ENCODE results near the gene CHCHD1.
"Not testable (repeated sequence)": the region's sequence is repeated elsewhere in the genome, so short reads cannot be mapped to it uniquely, and the experiment has no call there.

Gene CHCHD1

DNA sequence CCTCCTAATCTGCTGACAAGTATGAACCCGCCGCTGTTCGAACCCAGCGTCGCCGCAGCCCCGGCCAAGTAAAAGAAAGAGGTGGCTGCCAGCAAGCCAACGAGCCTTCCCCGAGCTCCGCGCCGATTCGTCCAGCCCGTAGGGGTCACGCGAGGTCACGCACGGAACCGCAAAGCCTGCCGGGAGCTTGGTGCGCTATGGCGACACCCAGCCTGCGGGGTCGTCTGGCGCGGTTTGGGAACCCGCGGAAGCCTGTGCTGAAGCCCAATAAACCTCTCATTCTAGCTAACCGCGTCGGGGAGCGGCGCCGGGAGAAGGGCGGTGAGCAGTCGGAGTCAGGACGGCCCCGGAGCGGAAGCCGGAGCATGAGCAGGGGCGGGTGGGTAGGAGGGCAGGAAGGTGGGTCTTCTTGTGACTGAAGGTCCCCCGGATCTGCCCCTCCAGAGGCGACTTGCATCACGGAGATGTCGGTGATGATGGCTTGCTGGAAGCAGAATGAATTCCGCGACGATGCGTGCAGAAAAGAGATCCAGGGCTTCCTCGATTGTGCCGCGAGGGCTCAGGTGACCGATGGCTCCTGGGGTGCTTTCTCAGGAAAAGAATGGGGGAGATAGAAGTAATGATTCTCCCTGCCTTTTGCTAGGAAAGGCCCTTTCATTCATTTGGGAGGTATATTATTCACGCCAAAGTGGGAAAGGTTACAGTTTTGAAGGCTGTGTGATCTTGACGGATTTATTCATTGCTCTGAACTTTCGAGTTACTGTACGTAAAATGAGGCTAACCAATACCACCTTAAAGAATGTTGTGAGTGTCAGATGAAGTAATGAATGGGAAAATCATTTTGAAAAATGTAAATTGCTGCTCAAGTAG is at the start of gene CHCHD1:
CHCHD1 (plus strand) TSS at position 170 of the 870 bp plus-strand sequence; CDS start at position 198, 28 bp downstream.
- H3K4me3 ChIP-seq (ENCODE audit: low read depth, low read length) = peak within 1 kb of the TSS; percentile 93

DNA sequence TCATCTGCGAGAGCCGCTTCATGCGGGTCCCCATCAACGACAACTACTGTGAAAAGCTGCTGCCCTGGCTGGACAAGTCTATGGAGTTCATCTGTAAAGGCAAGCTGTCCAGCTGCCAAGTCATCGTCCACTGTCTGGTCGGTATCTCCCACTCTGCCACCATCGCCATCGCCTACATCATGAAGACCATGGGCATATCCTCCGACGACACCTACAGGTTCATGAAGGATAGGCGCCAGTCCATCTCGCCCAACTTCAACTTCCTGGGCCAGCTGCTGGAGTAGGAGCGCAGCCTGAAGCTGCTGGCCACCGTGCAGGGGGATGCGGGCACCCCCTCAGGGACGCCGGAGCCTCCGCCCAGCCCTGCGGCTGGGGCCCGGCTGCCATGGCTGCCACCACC is 49.4 kb upstream of the CHCHD1 start:
- no peak overlapping the region for H3K4me3 ChIP-seq (ENCODE audit: low read depth, low read length)

DNA sequence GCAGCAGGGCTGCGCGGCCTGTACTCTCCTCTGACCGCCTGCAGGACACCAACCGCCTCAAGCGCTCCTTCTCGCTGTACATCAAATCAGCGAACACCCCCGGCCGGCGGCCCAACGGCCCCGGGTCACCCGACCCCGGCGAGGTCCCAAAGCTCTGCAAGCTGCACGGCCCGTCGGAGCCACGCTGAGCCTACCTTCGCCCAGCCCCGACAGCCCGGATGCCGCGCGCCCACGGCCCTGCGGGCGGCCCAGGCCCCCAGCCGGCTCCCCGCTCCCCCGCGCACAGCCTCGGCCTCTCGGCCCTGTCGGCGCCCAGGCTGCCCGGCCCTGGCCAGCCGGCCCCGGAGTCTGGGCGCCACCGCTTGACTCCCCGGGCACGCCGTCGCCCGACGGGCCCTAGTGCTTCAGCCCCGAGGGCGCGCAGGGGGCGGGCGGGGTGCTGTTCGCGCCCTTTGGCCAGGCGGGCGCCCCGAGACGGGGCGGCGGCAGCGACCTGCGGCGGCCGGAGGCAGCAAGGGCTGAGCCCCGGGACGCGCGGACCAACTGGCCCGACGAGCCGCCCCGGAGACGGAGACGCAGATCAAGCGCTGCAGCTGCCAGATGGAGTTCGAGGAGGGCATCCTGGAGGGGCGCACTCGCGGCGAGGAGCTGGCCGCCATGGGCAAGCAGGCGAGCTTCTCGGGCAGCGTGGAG is 48.8 kb upstream of the CHCHD1 start:
- H3K4me3 ChIP-seq (ENCODE audit: low read depth, low read length) = no peak overlapping the region

DNA sequence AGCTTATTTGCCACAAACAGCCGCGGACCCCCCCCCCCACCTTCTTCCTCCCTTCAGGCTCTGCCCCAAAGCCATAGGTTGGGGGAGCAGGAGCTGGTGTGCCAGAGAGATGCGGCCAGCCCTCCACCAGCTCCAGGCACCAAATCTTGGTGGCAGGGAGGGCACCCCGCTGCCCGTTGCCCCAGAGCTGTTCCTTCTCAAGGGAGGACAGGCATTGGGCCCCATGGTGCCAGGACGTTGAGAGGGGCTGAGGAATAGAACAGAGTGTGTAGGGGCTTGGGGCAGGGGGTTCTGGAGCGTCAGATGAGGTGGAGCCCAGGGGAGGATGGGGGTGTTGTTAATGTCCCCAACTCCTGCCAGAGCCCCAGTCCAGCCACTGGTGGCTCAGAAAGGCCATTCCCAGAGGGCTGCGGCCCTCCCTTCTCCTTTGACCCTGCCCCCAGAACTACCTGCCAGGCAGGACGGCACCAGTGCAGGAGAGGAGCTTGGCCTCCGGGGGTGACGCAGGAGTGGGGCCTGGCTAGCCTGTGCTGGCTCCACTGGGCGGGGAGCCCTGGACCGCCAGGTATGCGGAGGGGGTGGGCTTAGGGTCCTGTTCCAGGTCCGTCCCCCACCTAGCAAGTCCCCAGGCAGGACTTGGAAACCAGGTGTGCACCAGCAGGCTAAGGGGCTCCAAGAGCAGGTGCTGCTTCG is 47.7 kb upstream of the CHCHD1 start:
- no peak overlapping the region for H3K4me3 ChIP-seq (ENCODE audit: low read depth, low read length)

DNA sequence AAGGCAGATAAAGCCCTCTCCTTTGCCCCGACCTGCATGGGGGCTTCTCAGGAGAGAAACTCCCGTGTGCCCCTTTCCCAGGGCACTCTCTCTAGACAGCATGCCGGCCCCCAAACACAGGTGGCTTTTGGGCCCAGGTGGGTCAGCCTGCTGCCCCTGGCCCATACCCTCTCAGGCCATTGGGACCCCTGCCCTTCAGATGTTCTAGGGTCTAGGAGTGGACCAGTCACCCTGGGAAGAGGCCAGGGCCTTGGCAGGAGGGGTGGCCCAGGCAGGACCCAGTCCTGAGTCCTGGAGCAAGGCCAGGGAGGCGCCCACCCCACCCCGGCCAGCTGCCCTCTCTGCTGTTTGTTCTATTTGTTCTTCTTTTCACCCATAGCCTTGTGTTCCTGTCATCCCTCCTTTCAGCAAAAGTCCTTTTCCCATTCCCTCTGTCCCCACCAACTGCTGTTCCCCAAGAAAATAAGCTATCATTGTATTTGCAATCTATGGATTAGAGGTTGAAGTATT is 47.0 kb upstream of the CHCHD1 start:
- no peak overlapping the region for H3K4me3 ChIP-seq (ENCODE audit: low read depth, low read length)

DNA sequence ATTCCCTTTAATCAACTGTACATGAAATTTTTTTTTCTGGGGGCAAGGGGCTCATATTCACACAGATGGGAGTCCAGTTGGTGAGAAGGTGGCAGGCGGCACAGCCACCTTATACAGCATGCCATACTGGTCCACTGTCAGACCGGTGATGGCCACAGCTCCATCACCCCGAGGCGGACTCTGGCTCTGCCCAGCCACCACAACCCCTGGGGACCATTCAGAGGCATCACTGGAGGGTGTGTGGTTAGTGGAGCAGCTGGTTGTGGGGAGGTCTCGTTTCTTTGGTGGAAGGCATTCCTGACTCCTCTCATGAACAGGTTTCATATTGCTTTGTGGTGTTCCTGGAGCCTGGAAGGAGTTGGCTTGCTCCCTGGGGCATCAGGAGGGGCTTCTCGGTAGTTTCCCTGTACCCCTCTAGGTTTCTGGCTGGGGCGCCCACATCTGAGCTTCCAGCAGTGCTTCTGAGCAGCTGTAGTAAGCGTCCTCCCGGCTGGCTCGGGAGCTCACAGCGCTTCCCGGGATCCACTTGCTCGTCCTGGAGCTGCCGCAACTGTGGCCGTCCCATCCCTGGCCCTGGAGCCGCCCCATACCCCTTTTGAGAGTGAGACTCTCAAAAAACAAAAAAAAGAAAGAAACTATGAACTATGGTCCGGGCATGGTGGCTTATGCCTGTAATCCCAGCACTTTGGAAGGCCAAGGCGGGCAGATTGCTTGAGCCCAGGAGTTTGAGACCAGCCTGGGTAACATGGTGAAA is 41.2 kb upstream of the CHCHD1 start:
- H3K4me3 ChIP-seq (ENCODE audit: low read depth, low read length) = not testable (repeated sequence)

DNA sequence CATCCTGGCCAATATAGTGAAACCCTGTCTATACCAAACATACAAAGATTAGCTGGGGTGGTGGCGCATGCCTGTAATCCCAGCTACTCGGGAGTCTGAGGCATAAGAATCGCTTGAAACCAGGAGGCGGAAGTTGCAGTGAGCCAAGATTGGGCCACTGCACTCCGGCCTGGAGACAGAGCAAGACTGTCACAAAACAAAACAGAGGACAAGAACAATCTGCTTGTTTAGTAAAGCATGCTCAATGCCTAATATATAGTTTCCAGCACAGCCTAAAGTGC is 39.5 kb upstream of the CHCHD1 start:
- no peak overlapping the region for H3K4me3 ChIP-seq (ENCODE audit: low read depth, low read length)

DNA sequence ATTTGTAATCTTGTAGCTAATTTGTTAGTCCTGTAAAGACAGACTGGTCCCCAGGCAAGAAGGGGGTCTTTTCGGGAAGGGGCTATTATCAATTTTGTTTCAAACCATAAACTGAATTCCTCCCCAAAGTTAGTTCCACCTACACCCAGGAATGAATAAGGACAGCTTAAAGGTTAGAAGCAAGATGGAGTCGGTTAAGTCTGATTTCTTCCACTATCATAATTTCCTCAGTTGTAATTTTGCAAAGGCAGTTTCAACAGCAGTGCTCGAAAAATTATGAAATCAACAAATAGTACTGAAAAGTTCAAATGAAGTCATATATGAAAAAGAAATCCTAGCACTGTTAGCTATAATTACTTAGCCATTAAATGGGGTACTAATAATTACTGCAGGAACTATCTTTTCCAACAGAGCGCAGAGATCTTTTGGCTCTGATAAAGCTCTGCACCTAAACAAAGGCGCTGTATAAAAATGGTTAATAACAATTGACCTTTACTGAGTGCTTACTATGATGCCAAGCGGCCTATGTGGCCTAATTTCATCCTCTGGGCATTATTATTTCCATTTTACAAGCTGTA is 38.4 kb upstream of the CHCHD1 start:
- H3K4me3 ChIP-seq (ENCODE audit: low read depth, low read length) = peak overlapping the region; percentile 91

DNA sequence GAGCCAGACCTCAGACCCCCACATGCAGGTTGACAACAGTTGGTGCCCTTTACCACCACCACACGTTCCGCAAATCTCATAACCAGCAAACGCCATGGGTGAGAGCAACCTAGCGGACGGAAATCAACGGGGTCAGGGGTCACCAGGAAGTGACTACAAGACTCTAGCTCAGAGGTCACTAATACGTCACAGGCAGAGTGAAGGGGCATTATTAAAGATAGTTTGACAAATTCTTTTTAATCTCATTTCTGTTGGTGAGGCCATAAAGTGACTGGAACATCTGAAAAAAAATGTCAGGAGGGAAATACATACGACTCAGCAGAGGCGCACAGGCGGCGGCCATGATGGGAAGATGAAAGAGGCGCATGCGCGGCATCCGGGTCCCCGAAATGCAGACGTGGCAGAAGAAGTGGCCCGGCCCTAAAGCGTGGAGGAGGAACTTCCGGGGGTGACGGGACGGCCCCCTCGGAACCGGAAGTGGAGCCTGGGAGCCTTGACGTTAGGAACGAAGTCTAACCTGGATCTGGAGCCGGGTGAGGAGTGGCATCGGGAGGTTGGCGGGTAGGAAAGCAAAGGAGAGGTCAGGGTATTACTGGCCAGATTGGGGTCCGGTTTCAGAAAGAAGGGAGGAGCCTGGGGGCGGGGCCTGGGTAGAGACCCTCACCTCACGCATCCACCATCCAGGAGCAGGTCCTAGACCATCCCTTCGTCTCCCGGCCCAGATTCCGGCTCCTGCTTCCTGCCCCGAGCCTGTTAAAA is 37.8 kb upstream of the CHCHD1 start, which contains the start of gene SEC24C:
SEC24C (plus strand) TSS at position 468 of the 759 bp plus-strand sequence. CDS start 2,461 bp downstream, outside the sequence.
- H3K4me3 ChIP-seq (ENCODE audit: low read depth, low read length) = peak within 1 kb of the TSS; percentile 91

DNA sequence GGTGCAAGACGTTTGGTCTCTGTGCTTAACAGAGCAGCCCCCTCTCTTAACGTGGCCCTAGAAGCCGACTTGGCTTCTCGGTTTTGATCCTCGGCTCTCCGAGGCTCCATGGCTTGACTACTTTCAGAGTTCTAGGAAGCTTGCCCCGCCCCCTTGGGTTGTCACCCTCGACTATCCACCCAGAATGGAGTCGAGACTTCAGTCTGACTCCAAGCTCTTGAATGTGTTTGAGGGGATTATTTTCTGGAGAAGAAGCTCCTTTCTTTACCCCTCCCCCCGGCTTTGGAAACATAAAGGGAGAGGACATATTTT is 37.2 kb upstream of the CHCHD1 start:
- H3K4me3 ChIP-seq (ENCODE audit: low read depth, low read length) = peak overlapping the region; percentile 91

DNA sequence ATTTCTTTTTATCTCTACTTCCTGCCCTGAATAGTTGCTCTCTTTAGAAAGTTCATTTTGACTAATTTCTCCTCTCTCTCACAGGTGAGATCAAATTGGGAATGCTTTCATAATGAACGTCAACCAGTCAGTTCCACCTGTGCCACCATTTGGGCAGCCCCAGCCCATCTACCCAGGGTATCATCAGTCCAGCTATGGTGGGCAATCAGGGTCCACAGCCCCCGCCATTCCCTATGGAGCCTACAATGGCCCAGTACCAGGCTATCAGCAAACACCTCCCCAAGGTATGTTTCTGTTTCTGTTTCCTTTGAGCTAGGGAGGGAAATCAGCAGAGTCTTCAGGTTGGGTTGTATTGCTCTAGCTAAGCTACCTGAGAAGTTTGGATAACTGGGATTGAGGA is 35.1 kb upstream of the CHCHD1 start:
- no peak overlapping the region for H3K4me3 ChIP-seq (ENCODE audit: low read depth, low read length)

DNA sequence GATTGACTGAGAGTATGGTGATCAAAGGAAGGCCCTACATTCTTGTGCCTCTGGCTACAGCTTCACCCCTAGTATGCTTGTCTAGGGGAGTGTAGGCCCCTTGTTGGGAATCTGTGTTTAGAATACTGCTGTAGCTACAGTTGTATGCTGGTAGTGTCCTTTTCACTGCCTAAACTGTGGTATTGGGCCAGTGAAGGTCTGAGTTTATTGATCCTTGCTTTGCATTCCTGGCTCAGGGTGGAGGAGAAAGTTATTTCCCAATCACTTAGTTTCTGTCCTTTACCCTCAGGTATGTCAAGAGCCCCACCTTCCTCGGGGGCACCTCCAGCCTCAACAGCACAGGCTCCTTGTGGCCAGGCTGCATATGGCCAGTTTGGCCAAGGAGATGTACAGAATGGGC is 31.0 kb upstream of the CHCHD1 start:
- no peak overlapping the region for H3K4me3 ChIP-seq (ENCODE audit: low read depth, low read length)

DNA sequence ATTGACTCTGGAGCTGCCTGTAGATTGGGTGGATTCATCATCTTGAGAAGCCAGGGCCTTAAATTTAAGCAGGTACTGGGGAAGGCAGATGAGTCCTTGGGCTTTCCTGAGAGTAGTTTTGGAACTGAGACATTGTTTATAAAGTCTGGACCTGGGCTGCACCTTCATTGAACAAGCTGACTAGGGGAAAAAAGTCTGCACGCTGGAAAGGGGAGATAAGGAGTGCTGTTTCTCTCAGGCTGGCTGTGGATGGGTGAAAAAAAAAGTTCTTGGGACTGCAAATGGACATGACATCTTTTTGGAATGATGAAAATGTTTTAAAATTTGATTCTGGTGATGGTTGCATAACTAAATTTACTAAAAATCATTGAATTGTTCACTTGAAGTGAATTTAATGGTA is 25.7 kb upstream of the CHCHD1 start:
- H3K4me3 ChIP-seq (ENCODE audit: low read depth, low read length) = no peak overlapping the region

DNA sequence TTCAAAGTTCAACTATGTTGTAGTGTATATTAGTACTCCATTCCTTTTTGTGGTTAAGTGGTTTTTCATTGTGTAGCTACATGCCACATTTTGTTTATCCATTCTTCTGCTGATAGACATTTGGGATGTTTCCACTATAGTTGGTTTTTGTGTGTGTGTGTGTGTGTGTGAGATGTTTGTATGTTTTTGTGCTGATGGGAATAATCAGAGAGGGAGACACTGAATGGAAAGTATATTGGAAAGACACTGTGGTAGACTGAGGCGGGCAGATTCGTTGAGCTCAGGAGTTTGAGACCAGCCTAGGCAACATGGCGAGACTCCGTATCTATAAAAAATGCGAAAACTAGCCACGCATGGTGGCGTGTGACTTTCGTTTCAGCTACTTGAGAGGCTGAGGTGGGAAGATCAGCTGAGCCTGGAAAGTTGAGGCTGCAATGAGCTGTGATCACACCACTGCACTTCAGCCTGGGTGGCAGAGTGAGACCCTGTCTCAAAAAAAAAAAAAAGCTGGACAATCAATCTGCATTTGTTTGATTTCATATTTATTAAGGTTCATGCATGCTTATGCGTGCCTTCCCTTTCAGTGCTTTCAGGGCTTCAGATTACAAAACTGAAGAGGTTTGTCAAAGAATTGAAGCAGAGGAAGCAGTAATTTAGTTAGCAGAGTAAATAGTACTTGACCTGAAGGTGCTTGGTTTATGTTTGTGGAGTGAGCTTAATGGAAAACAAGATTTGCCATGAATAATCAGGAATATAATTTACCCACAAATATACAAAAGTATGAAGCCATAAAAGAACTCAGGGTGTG is 22.9 kb upstream of the CHCHD1 start:
- H3K4me3 ChIP-seq (ENCODE audit: low read depth, low read length) = no peak overlapping the region

DNA sequence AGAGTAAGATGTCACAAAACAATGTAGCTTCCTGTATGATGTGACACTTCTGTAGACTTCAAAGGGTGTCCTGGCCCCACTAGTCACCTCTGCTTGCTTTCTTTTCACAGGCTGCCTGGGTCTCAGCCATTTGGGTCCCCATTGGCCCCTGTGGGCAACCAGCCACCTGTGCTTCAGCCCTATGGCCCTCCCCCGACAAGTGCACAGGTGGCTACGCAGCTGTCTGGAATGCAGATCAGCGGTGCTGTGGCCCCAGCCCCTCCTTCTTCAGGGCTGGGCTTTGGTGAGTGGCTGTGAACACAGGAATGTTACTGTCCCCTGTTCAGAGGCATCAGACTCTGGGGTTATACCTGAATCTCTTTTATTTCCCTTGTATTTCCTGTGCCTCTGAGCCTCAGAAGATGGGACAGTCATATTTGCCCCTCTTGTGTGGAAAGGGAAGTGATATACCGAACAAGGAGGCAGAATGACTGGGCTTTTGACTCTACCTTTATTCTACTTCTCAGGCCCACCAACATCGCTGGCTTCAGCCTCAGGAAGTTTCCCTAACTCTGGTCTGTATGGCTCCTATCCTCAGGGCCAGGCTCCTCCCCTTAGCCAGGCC is 22.2 kb upstream of the CHCHD1 start:
- H3K4me3 ChIP-seq (ENCODE audit: low read depth, low read length) = no peak overlapping the region

DNA sequence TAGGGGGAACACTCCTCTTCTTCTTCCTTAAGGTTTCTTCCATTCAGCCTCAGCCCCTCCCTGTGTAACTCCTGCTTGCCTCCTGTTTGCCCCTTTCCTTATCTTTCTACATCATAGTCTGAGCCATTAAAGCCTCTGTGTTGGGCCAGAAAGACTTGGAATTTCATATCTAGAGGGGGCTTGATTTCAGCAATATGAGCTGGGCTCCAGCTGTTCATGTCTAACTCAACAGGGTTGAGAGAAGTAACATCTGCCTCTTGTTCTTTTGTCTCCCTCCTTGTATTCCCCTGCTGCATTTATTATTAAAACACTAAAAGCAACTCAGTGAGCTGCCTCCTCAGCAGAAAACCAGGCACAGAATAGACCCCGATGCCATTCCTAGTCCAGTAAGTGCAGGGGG is 20.1 kb upstream of the CHCHD1 start:
- no peak overlapping the region for H3K4me3 ChIP-seq (ENCODE audit: low read depth, low read length)

DNA sequence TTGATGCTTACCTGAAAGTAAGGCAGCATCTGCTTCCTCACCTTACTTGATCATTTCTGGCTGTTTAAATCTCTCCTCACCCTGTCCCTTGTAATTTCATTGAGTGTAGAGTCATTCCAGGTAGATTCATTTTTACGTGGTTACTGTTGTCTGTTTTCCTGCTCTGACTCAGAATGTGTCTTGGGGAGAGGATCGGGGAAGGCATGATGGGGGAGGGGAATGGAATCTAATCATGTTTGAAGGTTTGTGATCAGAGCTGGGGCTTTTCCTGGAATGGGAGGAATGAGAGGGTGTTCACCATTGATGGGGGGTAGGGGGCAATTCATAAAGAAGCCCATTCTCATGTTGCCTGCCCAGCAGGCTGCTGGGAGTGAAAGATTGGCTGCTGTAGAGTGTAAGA is 18.9 kb upstream of the CHCHD1 start:
- no peak overlapping the region for H3K4me3 ChIP-seq (ENCODE audit: low read depth, low read length)

DNA sequence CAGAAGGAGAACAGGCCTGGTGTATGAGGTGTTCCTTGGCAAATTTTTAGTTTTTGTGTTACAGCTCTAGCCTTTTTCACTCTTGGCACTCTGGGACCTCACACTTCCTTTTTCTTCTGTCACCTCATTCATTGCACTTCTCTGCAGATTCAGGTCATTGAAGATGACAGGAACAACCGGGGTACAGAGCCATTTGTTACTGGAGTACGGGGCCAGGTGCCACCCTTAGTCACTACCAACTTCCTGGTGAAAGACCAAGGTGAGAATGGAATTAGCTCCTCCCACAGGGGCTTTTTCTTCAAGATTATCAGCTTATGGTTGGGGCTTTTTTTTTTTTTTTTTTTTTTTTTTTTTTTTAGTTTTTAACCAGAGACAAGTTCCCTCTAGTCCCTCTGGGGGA is 18.5 kb upstream of the CHCHD1 start:
- H3K4me3 ChIP-seq (ENCODE audit: low read depth, low read length) = no peak overlapping the region

DNA sequence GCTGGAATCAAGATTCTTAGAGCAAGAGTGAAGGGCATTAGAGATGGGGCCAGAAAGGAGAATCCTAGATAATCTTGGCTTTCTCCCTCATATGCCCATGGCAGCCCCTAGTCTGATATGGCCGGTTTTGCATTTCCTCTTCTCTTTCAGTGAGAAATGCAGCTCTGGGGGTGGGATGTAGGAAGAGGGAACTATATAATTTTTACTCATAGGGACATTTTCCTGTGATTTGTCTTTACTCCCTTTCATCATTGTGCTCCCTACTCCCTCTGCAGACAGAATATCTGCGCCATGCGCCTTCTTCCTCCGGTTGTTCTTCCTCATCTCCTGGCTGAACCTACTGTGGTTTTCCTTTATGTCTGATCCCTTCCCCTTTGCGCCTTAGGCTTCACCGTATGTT is 16.8 kb upstream of the CHCHD1 start:
- H3K4me3 ChIP-seq (ENCODE audit: low read depth, low read length) = no peak overlapping the region
